ENCODE results near the gene ZNF646.

Gene ZNF646

GRCh38 chr16:31081428-31082351 lies 7.5 kb downstream of the ZNF646 start:
- TF ChIP-seq CTCF (IDR thresholded peaks at IDR 0.05): no peak
- no peak for TF ChIP-seq ZFX (IDR thresholded peaks at IDR 0.05; ENCODE audit: borderline replicate concordance)
- H3K27ac ChIP-seq: no peak overlapping the region

DNA sequence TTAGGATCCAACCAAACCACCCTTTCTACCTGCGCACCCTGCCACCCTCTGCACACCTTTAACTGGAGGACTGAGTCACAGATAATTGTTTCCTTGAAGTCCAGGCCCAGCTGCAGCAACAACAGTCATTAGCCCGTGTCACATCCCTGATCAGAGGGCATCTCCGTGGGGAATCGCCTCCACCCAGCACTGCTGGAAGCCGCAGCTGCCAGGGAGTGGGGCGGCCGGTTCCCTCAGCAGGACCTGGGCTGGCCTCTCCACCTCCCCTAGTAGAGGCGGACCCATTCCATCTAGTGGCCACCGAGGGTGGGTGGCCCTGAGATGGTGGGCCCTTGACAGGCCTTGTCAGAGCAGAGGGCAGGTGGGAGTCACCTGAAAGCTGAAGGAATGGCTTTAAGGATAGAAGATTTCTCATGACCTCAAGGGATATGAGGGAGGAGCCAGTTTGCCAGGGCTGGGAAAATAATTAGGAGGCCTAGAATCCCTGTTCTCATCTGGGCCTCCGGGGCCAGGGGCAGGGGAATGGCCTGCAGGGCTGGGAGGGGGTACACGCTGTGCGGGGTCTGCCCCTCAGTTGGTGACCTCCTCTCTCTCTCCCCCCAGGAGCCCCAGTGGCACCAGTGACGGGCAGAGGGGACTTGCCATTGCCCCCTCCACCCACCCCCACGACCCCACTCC lies 8.3 kb downstream of the ZNF646 start:
- no peak overlapping the region for H3K27ac ChIP-seq
- TF ChIP-seq ZFX (IDR thresholded peaks at IDR 0.05; ENCODE audit: borderline replicate concordance): no peak
- no peak for TF ChIP-seq CTCF (IDR thresholded peaks at IDR 0.05)

DNA sequence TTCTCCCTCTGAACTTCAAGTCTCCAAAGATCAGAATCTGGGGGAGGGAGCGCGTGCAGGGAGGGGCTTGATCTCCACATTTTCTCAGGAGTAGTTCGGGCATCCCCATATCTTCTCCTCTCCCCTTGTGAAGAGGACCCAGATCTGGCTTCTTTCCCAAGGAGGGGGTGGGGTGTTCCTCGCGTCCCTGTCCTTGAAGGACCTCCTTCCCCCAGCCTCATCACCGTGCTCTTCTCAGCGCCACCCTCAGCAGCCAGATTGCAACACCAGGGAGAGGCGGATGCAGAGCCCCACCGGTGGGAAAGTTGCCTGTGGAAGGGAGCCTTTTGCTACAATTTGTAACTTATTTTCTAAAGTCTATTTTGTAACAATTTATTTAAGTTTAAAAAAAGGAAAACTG lies 8.9 kb downstream of the ZNF646 start:
- TF ChIP-seq ZFX (IDR thresholded peaks at IDR 0.05; ENCODE audit: borderline replicate concordance) (no peak), CTCF (IDR thresholded peaks at IDR 0.05) (no peak)
- H3K27ac ChIP-seq: no peak overlapping the region

GRCh38 chr16:31083556-31083955 lies 9.3 kb downstream of the ZNF646 start:
- TF ChIP-seq CTCF (IDR thresholded peaks at IDR 0.05) (no peak), ZFX (IDR thresholded peaks at IDR 0.05; ENCODE audit: borderline replicate concordance) (no peak)
- no peak overlapping the region for H3K27ac ChIP-seq

DNA sequence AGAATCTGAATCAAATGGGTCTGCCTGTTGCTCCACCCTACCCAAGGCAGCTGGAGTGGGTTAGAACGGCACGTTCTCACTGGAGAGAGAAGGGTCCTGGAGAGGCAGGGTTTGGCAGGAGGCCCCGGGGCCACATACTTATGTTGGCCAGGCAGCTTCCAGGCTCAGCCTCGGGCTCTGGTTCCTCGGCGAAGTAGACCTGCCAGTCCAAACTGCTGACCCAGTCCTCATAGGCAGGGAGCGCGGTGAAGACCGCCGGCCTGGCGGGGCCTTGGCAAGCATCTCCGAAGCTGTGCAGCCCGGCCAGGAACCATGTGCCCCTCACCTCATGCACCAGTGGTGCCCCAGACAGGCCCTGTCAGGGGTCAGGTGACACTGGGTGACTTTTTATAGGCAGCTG lies 9.8 kb downstream of the ZNF646 start:
- TF ChIP-seq ZFX (IDR thresholded peaks at IDR 0.05; ENCODE audit: borderline replicate concordance): no peak
- TF ChIP-seq CTCF (IDR thresholded peaks at IDR 0.05): no peak
- H3K27ac ChIP-seq: no peak overlapping the region

DNA sequence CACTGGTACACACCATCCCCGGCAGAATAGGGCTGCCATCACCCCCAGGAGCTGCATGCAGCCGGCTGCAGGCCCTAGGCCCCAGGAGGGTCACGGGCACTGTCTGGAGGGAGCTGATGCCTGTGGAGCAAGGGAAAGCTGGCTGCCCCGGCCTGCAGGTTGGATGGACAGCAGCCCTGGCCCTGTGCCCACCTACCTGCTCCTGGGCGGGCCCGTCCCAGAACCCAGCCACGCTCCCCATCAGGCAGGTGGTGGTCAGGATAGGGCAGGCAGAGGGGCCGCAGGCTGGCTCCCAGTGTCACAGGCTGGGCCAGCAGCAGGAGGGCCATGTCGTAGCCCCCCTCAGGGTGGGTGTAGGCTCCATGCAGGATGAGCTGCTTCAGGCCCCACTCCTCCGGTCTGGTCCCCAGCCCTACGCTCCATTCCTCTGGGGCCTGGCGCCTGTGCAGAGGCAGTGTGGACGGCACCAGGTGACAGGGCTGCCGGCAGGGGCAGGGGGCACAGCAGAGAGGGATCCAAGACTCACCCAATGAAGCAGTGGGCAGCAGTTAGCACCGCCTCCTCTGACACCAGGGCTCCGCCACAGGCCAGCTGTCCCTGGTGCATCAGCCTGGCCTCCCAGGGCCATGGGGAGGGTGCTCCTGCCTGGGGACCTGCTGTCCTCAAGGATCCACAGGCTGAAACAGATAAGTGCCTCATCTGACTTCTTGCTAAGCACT lies 10.5 kb downstream of the ZNF646 start:
- no peak overlapping the region for H3K27ac ChIP-seq

More for the DNA sequence above, 10.5 kb downstream of the ZNF646 start:
- TF ChIP-seq CTCF (IDR thresholded peaks at IDR 0.05) (no peak), ZFX (IDR thresholded peaks at IDR 0.05; ENCODE audit: borderline replicate concordance) (no peak)
